ENCODE results near the gene ATP6AP1. TPM values are rescaled to one million over a fixed set of nuclear protein-coding genes. Genes with fewer than 3 reads are reported as not detected.

The ATP6AP1 gene
- polyA plus RNA-seq, 1 donor (not counting 4 experiments of a cell fraction or from before 2014, with no cell fraction given) = 42.4 TPM

DNA sequence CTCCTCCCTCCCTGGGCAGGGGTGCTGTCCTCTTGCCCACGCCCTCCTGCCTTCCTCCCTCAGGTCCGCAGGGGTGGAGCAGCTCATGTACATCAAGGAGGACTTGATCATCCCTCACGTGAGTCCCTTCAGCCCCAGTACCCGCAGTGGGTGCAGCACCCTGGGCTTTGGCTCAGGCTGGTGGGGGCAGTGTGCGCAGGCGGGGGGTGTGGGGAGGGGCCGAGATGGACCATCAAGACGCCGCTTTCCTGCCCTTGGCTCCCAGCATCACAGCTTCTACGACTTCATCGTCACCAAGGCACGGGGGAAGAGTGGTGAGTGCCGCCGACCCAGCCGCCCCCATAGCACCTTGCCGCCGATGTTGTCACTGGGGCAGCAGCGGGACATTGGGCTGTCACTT lies 21.1 kb downstream of the ATP6AP1 start:
- no peaks in the 10 kb centered on the region for H4K20me1 ChIP-seq (ENCODE audit: control insufficient read depth, extremely low read depth, insufficient read depth, low read length)
- H3K79me2 ChIP-seq (ENCODE audit: control insufficient read depth, insufficient read depth, low read length) = peaks cover 1% of the 10 kb centered on the region
- no peaks in the 10 kb centered on the region for H3K9me3 ChIP-seq (ENCODE audit: control insufficient read depth, low read depth, low read length)
- no peaks in the 10 kb centered on the region for H3K9me1 ChIP-seq (ENCODE audit: control insufficient read depth, extremely low read depth, insufficient read depth, low read length)
- no peak for DNase-seq (ENCODE audit: low read depth, low spot score)
- H2AFZ ChIP-seq (ENCODE audit: control insufficient read depth, low read length) = no peak overlapping the region
- FAIRE-seq = no peak
- peaks cover 0 to 9% of the 10 kb centered on the region in 2 experiments for H3K36me3 ChIP-seq (ENCODE audit: control insufficient read depth in 2 of 2, extremely low read depth in 1 of 2, insufficient read depth in 2 of 2, low read length in 2 of 2)
- no peak overlapping the region for H3K9ac ChIP-seq (ENCODE audit: control insufficient read depth, extremely low read depth, insufficient read depth, low read length)
- H3K27me3 ChIP-seq (ENCODE audit: control insufficient read depth, extremely low read depth, insufficient read depth, low read length) = no peaks in the 10 kb centered on the region
- H3K4me2 ChIP-seq (ENCODE audit: control insufficient read depth, extremely low read depth, insufficient read depth, low read depth, low read length) = no peak overlapping the region
- H3K27ac ChIP-seq (ENCODE audit: control insufficient read depth, insufficient read depth, low read length) = no peak overlapping the region
- dilution Hi-C loops (cut with MboI; ENCODE audit: extremely low pct_ligation_motif_present, low sequenced_read_pairs) = no loop called here
- H3K4me3 ChIP-seq (ENCODE audit: control insufficient read depth in 2 of 3, extremely low read depth in 1 of 3, insufficient read depth in 2 of 3, low read depth in 1 of 3, low read length in 3 of 3) = no peak overlapping the region
- H3K4me1 ChIP-seq (ENCODE audit: control insufficient read depth, extremely low read depth, insufficient read depth, low read length) = peaks cover 1% of the 10 kb centered on the region
- TF ChIP-seq EZH2 (IDR thresholded peaks at IDR 0.05; ENCODE audit: low read length) = no peak
- TF ChIP-seq, protein P1, sequence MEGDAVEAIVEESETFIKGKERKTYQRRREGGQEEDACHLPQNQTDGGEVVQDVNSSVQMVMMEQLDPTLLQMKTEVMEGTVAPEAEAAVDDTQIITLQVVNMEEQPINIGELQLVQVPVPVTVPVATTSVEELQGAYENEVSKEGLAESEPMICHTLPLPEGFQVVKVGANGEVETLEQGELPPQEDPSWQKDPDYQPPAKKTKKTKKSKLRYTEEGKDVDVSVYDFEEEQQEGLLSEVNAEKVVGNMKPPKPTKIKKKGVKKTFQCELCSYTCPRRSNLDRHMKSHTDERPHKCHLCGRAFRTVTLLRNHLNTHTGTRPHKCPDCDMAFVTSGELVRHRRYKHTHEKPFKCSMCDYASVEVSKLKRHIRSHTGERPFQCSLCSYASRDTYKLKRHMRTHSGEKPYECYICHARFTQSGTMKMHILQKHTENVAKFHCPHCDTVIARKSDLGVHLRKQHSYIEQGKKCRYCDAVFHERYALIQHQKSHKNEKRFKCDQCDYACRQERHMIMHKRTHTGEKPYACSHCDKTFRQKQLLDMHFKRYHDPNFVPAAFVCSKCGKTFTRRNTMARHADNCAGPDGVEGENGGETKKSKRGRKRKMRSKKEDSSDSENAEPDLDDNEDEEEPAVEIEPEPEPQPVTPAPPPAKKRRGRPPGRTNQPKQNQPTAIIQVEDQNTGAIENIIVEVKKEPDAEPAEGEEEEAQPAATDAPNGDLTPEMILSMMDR (optimal IDR thresholded peaks at IDR 0.05 in 1 of 3, IDR thresholded peaks at IDR 0.05 in 1 of 3, conservative IDR thresholded peaks at IDR 0.05 in 1 of 3; ENCODE audit: extremely low read depth in 1 of 3, insufficient read depth in 2 of 3, low read length in 3 of 3) = no peak

DNA sequence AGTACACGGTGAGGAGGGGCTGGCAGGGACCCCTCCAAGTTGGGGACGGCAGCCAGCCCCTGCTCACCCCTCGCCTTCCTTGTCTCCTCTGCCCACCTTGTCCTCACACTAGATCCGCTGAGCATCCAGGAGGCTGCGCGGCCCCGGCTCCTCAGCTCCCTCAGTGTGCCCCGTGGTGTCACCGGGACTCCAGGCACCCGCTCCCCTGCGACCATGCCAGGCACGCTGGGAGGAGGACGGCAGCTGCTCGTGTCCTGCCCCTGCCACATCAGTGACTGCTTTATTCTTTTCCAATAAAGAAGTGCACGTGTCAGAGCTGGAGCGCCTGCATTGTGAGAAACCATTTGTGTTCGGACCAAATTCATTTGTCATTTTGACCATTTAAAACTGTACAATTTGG lies 21.8 kb downstream of the ATP6AP1 start:
- Histone ChIP-seq H4K20me1 (ENCODE audit: control insufficient read depth, extremely low read depth, insufficient read depth, low read length) (no peaks in the 10 kb centered on the region), H3K9me3 (ENCODE audit: control insufficient read depth, low read depth, low read length) (no peaks in the 10 kb centered on the region), H3K4me3 (ENCODE audit: control insufficient read depth in 2 of 3, extremely low read depth in 1 of 3, insufficient read depth in 2 of 3, low read depth in 1 of 3, low read length in 3 of 3) (no peak overlapping the region), H3K9me1 (ENCODE audit: control insufficient read depth, extremely low read depth, insufficient read depth, low read length) (no peaks in the 10 kb centered on the region), H2AFZ (ENCODE audit: control insufficient read depth, low read length) (no peak overlapping the region), H3K9ac (ENCODE audit: control insufficient read depth, extremely low read depth, insufficient read depth, low read length) (no peak overlapping the region), H3K4me2 (ENCODE audit: control insufficient read depth, extremely low read depth, insufficient read depth, low read depth, low read length) (no peak overlapping the region), H3K79me2 (ENCODE audit: control insufficient read depth, insufficient read depth, low read length) (no peaks in the 10 kb centered on the region), H3K27me3 (ENCODE audit: control insufficient read depth, extremely low read depth, insufficient read depth, low read length) (no peaks in the 10 kb centered on the region), H3K27ac (ENCODE audit: control insufficient read depth, insufficient read depth, low read length) (no peak overlapping the region), H3K4me1 (ENCODE audit: control insufficient read depth, extremely low read depth, insufficient read depth, low read length) (no peaks in the 10 kb centered on the region), H3K36me3 (ENCODE audit: control insufficient read depth in 2 of 2, extremely low read depth in 1 of 2, insufficient read depth in 2 of 2, low read length in 2 of 2) (peaks cover 0 to 9% of the 10 kb centered on the region in 2 experiments)
- dilution Hi-C loops (cut with MboI; ENCODE audit: extremely low pct_ligation_motif_present, low sequenced_read_pairs) = no loop called here
- TF ChIP-seq EZH2 (IDR thresholded peaks at IDR 0.05; ENCODE audit: low read length) = no peak
- TF ChIP-seq, protein P1 (optimal IDR thresholded peaks at IDR 0.05 in 1 of 3, IDR thresholded peaks at IDR 0.05 in 1 of 3, conservative IDR thresholded peaks at IDR 0.05 in 1 of 3; ENCODE audit: extremely low read depth in 1 of 3, insufficient read depth in 2 of 3, low read length in 3 of 3) = no peak
- FAIRE-seq (no peak), DNase-seq (ENCODE audit: low read depth, low spot score) (no peak)

Data from keratinocyte (primary cell).